Neural progenitor cell (in vitro differentiated cells): Measurements from ENCODE around the gene ARSA. TPM values are rescaled to one million over a fixed set of nuclear protein-coding genes. Genes with fewer than 3 reads are reported as not detected.

Experiments
- DNase-seq: peaks from one replicate; pipeline ENCODE4 v3.0.0-alpha.2; 2016; ENCODE audit warnings: low spot score
- H2AFZ ChIP-seq: fragments of 200-600 bp; sonication (generic); replicated peaks from 2 replicates; pipeline ENCODE4 v1.6.1; 2016; ENCODE audit warnings: antibody characterized with exemption
- H3F3A ChIP-seq: fragments of 200-600 bp; sonication (generic); 2 replicates; pipeline ENCODE4 v1.6.1; 2016; ENCODE audit warnings: antibody characterized with exemption, low read depth
- H3K27ac ChIP-seq: fragments of 200-600 bp; sonication (generic); 2 replicates; pipeline ENCODE4 v1.5.1; 2016; ENCODE audit warnings: mild to moderate bottlenecking
- H3K27me3 ChIP-seq: fragments of 200-600 bp; sonication (generic); 2 replicates; pipeline ENCODE4 v1.6.1; 2016; ENCODE audit warnings: mild to moderate bottlenecking, moderate library complexity
- H3K36me3 ChIP-seq: fragments of 200-600 bp; sonication (generic); 2 replicates; pipeline ENCODE4 v1.5.1; 2016
- H3K4me1 ChIP-seq: fragments of 200-600 bp; sonication (generic); 2 replicates; pipeline ENCODE4 v1.6.1; 2016; ENCODE audit warnings: mixed run types
- H3K4me2 ChIP-seq: fragments of 200-600 bp; sonication (generic); 2 replicates; pipeline ENCODE4 v1.6.1; 2016
- H3K4me3 ChIP-seq: fragments of 200-600 bp; sonication (generic); 2 replicates; pipeline ENCODE4 v1.5.1; 2016
- H3K79me2 ChIP-seq: fragments of 200-600 bp; sonication (generic); 2 replicates; pipeline ENCODE4 v1.6.1; 2016; ENCODE audit warnings: low read depth
- H3K9ac ChIP-seq: fragments of 200-600 bp; sonication (generic); 2 replicates; pipeline ENCODE4 v1.6.1; 2016
- H3K9me3 ChIP-seq: fragments of 200-600 bp; sonication (generic); 2 replicates; pipeline ENCODE4 v1.5.1; 2016; ENCODE audit warnings: low read depth
- H4K20me1 ChIP-seq: fragments of 200-600 bp; sonication (generic); 2 replicates; pipeline ENCODE4 v1.6.1; 2016; ENCODE audit warnings: low read depth
- H3K27ac Mint-ChIP-seq: 3 replicates; pipeline ENCODE4 v1.8.0; 2021; ENCODE audit warnings: mixed read lengths
- H3K27me3 Mint-ChIP-seq: 2 replicates; pipeline ENCODE4 v1.8.0; 2022; ENCODE audit warnings: low read depth, mild to moderate bottlenecking, inconsistent platforms, moderate library complexity, mixed read lengths; ENCODE audit not compliant: insufficient read depth
- H3K36me3 Mint-ChIP-seq: 3 replicates; pipeline ENCODE4 v1.8.0; 2021; ENCODE audit warnings: mixed read lengths
- H3K4me1 Mint-ChIP-seq: 3 replicates; pipeline ENCODE4 v1.8.0; 2021; ENCODE audit warnings: mixed read lengths
- H3K4me3 Mint-ChIP-seq: 3 replicates; pipeline ENCODE4 v1.8.0; 2021; ENCODE audit warnings: mild to moderate bottlenecking, moderate library complexity, mixed read lengths
- H3K9me3 Mint-ChIP-seq: 3 replicates; pipeline ENCODE4 v1.8.0; 2020; ENCODE audit warnings: mixed read lengths
- EZH2 ChIP-seq: fragments of 200-600 bp; sonication (generic); IDR thresholded peaks from 2 replicates; pipeline ENCODE4 v1.6.1; 2017; ENCODE audit warnings: antibody characterized with exemption, mild to moderate bottlenecking, moderate library complexity
- EZH2phosphoT487 ChIP-seq: fragments of 200-600 bp; sonication (generic); IDR thresholded peaks from 2 replicates; pipeline ENCODE4 v1.6.1; 2017; ENCODE audit warnings: antibody characterized with exemption
- total RNA-seq: library from RNA; depleted of rRNA; stranded (reverse); fragments of >200 nt; gene quantifications from 2 replicates; pipeline ENCODE4 v1.2.3, GENCODE V29; 2015; ENCODE audit warnings: low replicate concordance
- TF ChIP-seq, protein P1 (sequence below): fragments of 200-600 bp; sonication (generic); IDR thresholded peaks from 2 replicates; pipeline ENCODE4 v1.5.1; 2017; ENCODE audit warnings: antibody characterized with exemption, mild to moderate bottlenecking

ARSA gene
- total RNA-seq, 1 donor from 2014 or later: 4.2 TPM

- Histone ChIP-seq H3K27ac (no peak overlapping the region), H2AFZ (no peak overlapping the region), H3K27me3 (peaks cover 10% of the 10 kb centered on the region), H3K79me2 (no peaks in the 10 kb centered on the region), H4K20me1 (peaks cover 4% of the 10 kb centered on the region), H3K4me1 (peaks cover 13% of the 10 kb centered on the region), H3F3A (peaks cover 26% of the 10 kb centered on the region), H3K4me3 (no peak overlapping the region), H3K4me2 (no peak overlapping the region), H3K36me3 (no peaks in the 10 kb centered on the region), H3K9ac (no peak overlapping the region), H3K9me3 (no peaks in the 10 kb centered on the region)
- no peak for DNase-seq
- TF ChIP-seq EZH2phosphoT487: no peak
- TF ChIP-seq, protein P1, sequence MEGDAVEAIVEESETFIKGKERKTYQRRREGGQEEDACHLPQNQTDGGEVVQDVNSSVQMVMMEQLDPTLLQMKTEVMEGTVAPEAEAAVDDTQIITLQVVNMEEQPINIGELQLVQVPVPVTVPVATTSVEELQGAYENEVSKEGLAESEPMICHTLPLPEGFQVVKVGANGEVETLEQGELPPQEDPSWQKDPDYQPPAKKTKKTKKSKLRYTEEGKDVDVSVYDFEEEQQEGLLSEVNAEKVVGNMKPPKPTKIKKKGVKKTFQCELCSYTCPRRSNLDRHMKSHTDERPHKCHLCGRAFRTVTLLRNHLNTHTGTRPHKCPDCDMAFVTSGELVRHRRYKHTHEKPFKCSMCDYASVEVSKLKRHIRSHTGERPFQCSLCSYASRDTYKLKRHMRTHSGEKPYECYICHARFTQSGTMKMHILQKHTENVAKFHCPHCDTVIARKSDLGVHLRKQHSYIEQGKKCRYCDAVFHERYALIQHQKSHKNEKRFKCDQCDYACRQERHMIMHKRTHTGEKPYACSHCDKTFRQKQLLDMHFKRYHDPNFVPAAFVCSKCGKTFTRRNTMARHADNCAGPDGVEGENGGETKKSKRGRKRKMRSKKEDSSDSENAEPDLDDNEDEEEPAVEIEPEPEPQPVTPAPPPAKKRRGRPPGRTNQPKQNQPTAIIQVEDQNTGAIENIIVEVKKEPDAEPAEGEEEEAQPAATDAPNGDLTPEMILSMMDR: no peak
- no peak for TF ChIP-seq EZH2
- H3K27me3 Mint-ChIP-seq: peaks cover 2% of the 10 kb centered on the region
- H3K4me3 Mint-ChIP-seq: peak overlapping the region; percentile 77
- peaks cover 29% of the 10 kb centered on the region for H3K4me1 Mint-ChIP-seq
- H3K9me3 Mint-ChIP-seq: no peaks in the 10 kb centered on the region
- no peaks in the 10 kb centered on the region for H3K36me3 Mint-ChIP-seq
- H3K27ac Mint-ChIP-seq: peak overlapping the region; percentile 57
Measured at GRCh38 chr22:50626314-50626849, 1.6 kb downstream of the ARSA start.

- no peak overlapping the region for H3K4me3 Mint-ChIP-seq
- H3K27me3 Mint-ChIP-seq: peaks cover 2% of the 10 kb centered on the region
- TF ChIP-seq, protein P1: peak; percentile 41
- TF ChIP-seq EZH2phosphoT487 (no peak), EZH2 (no peak)
- DNase-seq: peak; percentile 50
- Histone ChIP-seq H2AFZ (no peak overlapping the region), H3K27me3 (peaks cover 16% of the 10 kb centered on the region), H3K27ac (no peak overlapping the region), H3K79me2 (no peaks in the 10 kb centered on the region), H3K4me3 (no peak overlapping the region), H3F3A (peaks cover 28% of the 10 kb centered on the region), H3K4me1 (peaks cover 18% of the 10 kb centered on the region), H3K36me3 (no peaks in the 10 kb centered on the region), H3K4me2 (no peak overlapping the region), H3K9me3 (no peaks in the 10 kb centered on the region), H3K9ac (no peak overlapping the region), H4K20me1 (peaks cover 4% of the 10 kb centered on the region)
- no peak overlapping the region for H3K27ac Mint-ChIP-seq
- peaks cover 35% of the 10 kb centered on the region for H3K4me1 Mint-ChIP-seq
- no peaks in the 10 kb centered on the region for H3K36me3 Mint-ChIP-seq
- no peaks in the 10 kb centered on the region for H3K9me3 Mint-ChIP-seq
Measured at GRCh38 chr22:50625568-50626313, 2.2 kb downstream of the ARSA start.

GRCh38 chr22:50625131-50625567 is 2.8 kb downstream of the ARSA start:
- TF ChIP-seq EZH2phosphoT487 (no peak), EZH2 (no peak)
- TF ChIP-seq, protein P1: no peak
- no peak for DNase-seq
- peaks cover 20% of the 10 kb centered on the region for H3K4me1 ChIP-seq
- no peak overlapping the region for H3K9ac ChIP-seq
- no peaks in the 10 kb centered on the region for H3K79me2 ChIP-seq
- H3K9me3 ChIP-seq: no peaks in the 10 kb centered on the region
- no peak overlapping the region for H3K4me3 Mint-ChIP-seq
- H2AFZ ChIP-seq: no peak overlapping the region
- H3K27me3 ChIP-seq: peaks cover 19% of the 10 kb centered on the region
- no peaks in the 10 kb centered on the region for H3K9me3 Mint-ChIP-seq
- no peak overlapping the region for H3K27ac ChIP-seq
- peaks cover 28% of the 10 kb centered on the region for H3F3A ChIP-seq
- peaks cover 4% of the 10 kb centered on the region for H4K20me1 ChIP-seq
- H3K27me3 Mint-ChIP-seq: peaks cover 2% of the 10 kb centered on the region
- H3K36me3 Mint-ChIP-seq: no peaks in the 10 kb centered on the region
- peaks cover 38% of the 10 kb centered on the region for H3K4me1 Mint-ChIP-seq
- no peak overlapping the region for H3K4me2 ChIP-seq
- H3K27ac Mint-ChIP-seq: no peak overlapping the region
- H3K4me3 ChIP-seq: no peak overlapping the region
- no peaks in the 10 kb centered on the region for H3K36me3 ChIP-seq
